Neural crest cell (in vitro differentiated cells): Measurements from ENCODE around the gene TTC34. TPM values are rescaled to one million over a fixed set of nuclear protein-coding genes. Genes with fewer than 3 reads are reported as not detected.

Source experiments
- DNase-seq: peaks from one replicate; pipeline ENCODE4 v3.0.0; 2021; ENCODE audit warnings: low read depth, mixed read lengths, low spot score
- H3K27ac Mint-ChIP-seq: one replicate; pipeline ENCODE4 v1.8.0; 2021; ENCODE audit warnings: mild to moderate bottlenecking, mixed read lengths; ENCODE audit not compliant: unreplicated experiment
- H3K27me3 Mint-ChIP-seq: 2 replicates; pipeline ENCODE4 v1.8.0; 2021; ENCODE audit warnings: low read depth, mild to moderate bottlenecking, mixed read lengths
- H3K36me3 Mint-ChIP-seq: 2 replicates; pipeline ENCODE4 v1.8.0; 2021; ENCODE audit warnings: low read depth, mild to moderate bottlenecking, mixed read lengths
- H3K4me1 Mint-ChIP-seq: 2 replicates; pipeline ENCODE4 v1.8.0; 2021; ENCODE audit warnings: mixed read lengths
- H3K4me3 Mint-ChIP-seq: one replicate; pipeline ENCODE4 v1.8.0; 2021; ENCODE audit warnings: mild to moderate bottlenecking, mixed read lengths
- H3K9me3 Mint-ChIP-seq: 2 replicates; pipeline ENCODE4 v1.8.0; 2021; ENCODE audit warnings: mixed read lengths
- long read RNA-seq: library from polyadenylated mRNA; unstranded; transcript quantifications from one replicate; pipeline ENCODE4 v2.0.0, GENCODE V29; 2020
- total RNA-seq: library from RNA; stranded (reverse); gene quantifications from 2 replicates; pipeline ENCODE4 v1.2.1, GENCODE V29; 2021
- TF ChIP-seq, protein P1 (sequence below): fragments of 200-600 bp; sonication (generic); conservative IDR thresholded peaks from 2 replicates; pipeline ENCODE4 v1.5.0; 2021; ENCODE audit warnings: antibody characterized with exemption, mild to moderate bottlenecking

The TTC34 gene, protein sequence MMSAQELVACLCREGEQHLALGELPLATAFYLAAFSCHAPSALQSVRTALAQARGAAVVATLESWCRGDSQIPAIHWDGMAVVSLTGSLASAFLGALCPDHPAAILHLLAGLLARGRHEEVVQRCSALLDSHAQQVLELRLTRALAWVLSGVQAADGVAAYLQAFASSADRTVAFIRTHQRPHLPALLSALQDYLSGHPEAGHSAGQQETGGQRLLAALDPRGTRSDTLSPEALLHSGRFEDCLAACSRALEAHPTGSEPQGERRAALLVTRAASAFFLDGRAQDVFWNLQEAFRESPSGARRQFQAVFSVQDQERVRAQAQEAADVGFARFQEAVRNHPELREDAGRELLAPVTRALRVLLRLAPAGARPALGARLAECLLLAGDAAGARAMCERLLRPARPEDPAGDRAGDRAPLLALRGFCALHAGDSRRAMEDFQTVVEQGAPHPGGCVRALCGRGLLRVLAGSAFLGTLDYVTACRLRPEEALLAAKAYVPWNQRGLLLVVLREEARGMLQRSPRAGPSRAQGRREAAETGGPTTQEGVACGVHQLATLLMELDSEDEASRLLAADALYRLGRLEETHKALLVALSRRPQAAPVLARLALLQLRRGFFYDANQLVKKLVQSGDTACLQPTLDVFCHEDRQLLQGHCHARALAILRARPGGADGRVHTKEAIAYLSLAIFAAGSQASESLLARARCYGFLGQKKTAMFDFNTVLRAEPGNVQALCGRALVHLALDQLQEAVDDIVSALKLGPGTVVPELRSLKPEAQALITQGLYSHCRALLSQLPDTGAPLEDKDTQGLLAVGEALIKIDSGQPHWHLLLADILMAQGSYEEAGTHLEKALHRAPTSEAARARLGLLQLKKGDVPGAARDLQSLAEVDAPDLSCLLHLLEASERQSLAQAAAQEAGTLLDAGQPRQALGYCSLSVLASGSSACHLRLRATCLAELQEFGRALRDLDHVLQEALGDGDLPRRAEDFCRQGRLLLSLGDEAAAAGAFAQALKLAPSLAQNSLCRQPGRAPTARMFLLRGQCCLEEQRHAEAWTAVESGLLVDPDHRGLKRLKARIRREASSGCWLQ
- 2.4 and 2.7 TPM in 2 replicates for total RNA-seq
- long read RNA-seq, result 0 reads

DNA sequence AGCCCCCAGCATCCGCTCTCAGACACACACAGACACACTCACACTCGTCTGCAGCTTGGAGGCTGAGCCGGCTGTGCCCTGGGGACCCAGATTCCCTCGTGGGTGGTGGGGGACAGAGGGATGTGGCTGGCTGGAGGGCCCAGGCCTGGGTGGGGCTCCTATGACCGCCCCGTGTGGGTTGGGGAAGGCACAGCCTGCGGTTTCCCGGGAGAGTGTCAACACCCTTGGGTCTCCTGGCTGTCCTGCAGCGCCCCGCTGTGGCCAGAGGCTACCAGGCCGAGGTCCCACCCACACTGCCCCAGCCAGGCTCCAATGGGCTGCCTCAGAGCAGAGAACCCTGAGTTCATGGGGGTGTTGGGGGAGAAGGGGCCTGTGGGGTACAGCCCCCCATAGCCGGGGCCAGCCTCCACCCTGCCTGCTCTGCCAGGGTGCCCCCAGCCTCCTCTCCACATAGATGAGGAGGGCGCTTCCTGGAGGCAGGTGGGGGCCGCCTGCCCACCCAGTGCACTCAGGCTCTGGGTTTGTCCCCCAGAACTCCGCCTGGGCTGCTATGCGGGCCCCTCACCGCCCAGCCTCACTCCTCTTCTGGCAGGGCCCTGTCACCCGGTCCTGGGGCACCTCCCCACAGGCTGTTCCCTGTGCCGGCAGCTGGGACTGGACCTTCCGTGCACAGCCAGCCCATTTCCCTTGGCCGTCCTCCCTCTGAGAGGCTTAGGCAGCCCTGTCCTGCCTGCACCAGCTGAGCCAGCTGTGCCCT is at the start of gene TTC34:
Gene TTC34 (minus strand): TSS at position 159 of the 757 bp plus-strand sequence. CDS start 866 bp downstream, outside the sequence.
- TF ChIP-seq, protein P1, sequence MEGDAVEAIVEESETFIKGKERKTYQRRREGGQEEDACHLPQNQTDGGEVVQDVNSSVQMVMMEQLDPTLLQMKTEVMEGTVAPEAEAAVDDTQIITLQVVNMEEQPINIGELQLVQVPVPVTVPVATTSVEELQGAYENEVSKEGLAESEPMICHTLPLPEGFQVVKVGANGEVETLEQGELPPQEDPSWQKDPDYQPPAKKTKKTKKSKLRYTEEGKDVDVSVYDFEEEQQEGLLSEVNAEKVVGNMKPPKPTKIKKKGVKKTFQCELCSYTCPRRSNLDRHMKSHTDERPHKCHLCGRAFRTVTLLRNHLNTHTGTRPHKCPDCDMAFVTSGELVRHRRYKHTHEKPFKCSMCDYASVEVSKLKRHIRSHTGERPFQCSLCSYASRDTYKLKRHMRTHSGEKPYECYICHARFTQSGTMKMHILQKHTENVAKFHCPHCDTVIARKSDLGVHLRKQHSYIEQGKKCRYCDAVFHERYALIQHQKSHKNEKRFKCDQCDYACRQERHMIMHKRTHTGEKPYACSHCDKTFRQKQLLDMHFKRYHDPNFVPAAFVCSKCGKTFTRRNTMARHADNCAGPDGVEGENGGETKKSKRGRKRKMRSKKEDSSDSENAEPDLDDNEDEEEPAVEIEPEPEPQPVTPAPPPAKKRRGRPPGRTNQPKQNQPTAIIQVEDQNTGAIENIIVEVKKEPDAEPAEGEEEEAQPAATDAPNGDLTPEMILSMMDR, result no peak
- peaks cover 3% of the 10 kb centered on the region for H3K36me3 Mint-ChIP-seq
- peaks cover 1% of the 10 kb centered on the region for H3K9me3 Mint-ChIP-seq
- H3K27ac Mint-ChIP-seq, result no peak within 1 kb of the TSS
- H3K27me3 Mint-ChIP-seq, result no peaks in the 10 kb centered on the region
- no peak within 1 kb of the TSS for H3K4me3 Mint-ChIP-seq
- no peak for DNase-seq
- H3K4me1 Mint-ChIP-seq, result no peaks in the 10 kb centered on the region

DNA sequence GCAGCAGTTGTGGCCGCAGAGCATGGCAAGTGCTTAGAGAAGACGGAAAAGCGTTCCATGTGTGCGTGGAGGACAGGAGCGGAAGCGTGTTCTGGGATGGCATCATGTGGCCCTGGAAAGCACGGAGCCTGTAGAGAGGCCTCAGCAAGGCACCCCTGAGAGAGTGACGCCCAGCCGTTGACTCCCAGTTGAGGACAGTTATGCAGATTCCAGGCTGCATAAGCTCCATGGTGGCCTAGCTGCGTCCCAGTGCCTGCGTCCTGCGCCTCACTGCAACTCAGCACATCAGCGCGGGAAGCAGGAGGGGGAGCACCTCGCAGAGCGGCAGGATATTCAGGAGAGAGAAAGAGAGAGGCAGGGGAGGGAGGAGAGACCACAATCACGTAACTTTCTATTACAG is 49.0 kb upstream of the TTC34 start:
- peaks cover 10% of the 10 kb centered on the region for H3K9me3 Mint-ChIP-seq
- no peaks in the 10 kb centered on the region for H3K4me1 Mint-ChIP-seq
- TF ChIP-seq, protein P1, result no peak

DNA sequence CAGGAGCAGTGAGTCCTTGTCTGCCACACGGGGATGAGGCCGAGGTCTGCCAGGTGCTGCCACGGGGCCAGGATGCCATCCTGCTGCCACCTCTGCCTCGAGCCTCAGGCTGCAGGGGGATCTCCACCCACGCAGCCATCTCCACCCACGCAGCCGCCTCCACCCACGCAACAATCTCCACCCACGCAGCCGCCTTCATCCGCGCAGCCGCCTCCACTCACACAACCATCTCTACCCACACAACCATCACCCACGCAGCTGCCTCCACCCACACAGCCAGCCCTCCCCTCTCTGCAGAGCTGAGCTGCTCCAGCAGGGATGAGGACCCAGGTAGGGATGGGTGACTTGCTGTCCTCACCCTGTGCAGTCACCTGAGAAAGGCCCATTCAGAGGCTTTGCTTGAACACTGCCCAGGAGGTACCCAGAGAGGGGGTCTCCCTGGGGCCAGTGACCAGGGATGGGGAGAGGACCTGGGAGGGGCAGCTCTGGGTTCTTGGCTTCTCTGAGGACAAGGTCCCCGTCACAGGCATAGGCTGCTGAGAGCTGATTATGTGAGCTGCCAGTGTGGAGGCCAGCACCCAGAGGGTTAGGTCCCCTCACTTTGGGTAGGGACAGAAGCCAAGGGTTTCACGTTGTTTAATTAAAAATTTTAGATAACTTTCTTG is 46.6 kb upstream of the TTC34 start:
- Mint-ChIP-seq H3K36me3 (peaks cover 12% of the 10 kb centered on the region), H3K27me3 (no peaks in the 10 kb centered on the region), H3K27ac (no peak overlapping the region), H3K4me3 (no peak overlapping the region), H3K4me1 (no peaks in the 10 kb centered on the region), H3K9me3 (peaks cover 21% of the 10 kb centered on the region)
- TF ChIP-seq, protein P1, result no peak
- no peak for DNase-seq

More for the DNA sequence above, 49.0 kb upstream of the TTC34 start:
- peaks cover 10% of the 10 kb centered on the region for H3K36me3 Mint-ChIP-seq
- DNase-seq, result no peak
- no peaks in the 10 kb centered on the region for H3K27me3 Mint-ChIP-seq
- no peak overlapping the region for H3K4me3 Mint-ChIP-seq
- no peak overlapping the region for H3K27ac Mint-ChIP-seq

DNA sequence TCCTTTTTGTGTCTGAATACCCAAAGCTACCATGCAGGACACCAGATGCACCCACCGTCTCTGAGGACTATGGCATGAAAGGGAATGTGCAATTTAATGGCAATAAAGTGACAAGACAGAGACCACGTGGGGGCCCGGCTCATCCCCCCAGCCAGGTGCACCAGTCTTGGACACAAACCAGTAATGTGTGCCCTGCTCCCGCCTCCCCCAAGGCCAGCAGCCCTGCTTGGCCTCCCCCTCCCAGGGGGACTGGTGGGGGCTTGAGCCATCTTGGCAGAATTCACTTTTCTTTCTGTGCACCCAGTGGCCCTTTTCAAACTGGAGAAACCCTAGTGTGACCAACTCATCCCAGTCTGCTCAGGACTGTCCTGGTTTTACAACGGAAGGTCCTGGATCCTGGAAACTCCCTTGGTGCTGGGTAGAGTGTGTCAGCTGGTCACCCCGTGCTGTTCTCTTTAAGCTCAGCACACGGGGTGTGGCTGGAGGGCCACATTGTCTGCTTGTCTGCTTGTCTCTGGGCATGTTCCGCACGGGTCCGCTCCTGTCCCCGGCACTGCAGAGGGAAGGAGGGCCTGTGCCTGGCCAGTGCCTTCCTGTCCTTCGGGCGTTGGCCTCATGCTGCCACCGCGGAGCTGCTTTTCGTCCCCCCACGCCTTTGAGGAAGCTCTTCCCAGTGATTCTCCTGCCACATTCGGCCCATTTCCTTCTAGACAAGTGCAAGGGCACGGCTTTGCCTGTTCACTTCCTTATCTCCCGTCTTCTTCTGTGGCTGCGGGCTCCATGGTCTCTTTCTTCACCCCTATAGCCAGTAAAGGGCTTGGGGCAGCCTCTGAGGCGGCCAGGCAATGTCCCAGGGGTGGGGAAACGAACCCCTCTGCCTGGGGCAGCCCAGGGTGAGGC is 45.8 kb upstream of the TTC34 start:
- TF ChIP-seq, protein P1, result no peak
- H3K27me3 Mint-ChIP-seq, result no peaks in the 10 kb centered on the region
- H3K4me1 Mint-ChIP-seq, result no peaks in the 10 kb centered on the region
- no peak overlapping the region for H3K4me3 Mint-ChIP-seq
- no peak for DNase-seq
- peaks cover 12% of the 10 kb centered on the region for H3K36me3 Mint-ChIP-seq
- H3K27ac Mint-ChIP-seq, result no peak overlapping the region
- H3K9me3 Mint-ChIP-seq, result peaks cover 23% of the 10 kb centered on the region
